HEK293 (cell line): ENCODE data around the gene LSM14B.

Experiments used
- CTCF ChIP-seq: fragments of 450-650 bp; formaldehyde crosslinking; IDR thresholded peaks from 2 replicates; pipeline ENCODE4 v1.5.1; 2016; ENCODE audit warnings: missing biosample characterization, missing genetic modification characterization
- TCF7L2 ChIP-seq: IDR thresholded peaks from 2 replicates; pipeline ENCODE4 v1.6.1; 2011; ENCODE audit warnings: low read depth, mild to moderate bottlenecking, inconsistent platforms, low read length, moderate library complexity, borderline replicate concordance
- ZBTB6 ChIP-seq: fragments of 450-650 bp; formaldehyde crosslinking; IDR thresholded peaks from 2 replicates; pipeline ENCODE4 v1.5.1; 2017; ENCODE audit warnings: missing biosample characterization, missing genetic modification characterization
- ZFP3 ChIP-seq: fragments of 450-650 bp; formaldehyde crosslinking; IDR thresholded peaks from 2 replicates; pipeline ENCODE4 v1.5.1; 2016; ENCODE audit warnings: low read depth, missing biosample characterization, missing genetic modification characterization
- ZNF10 ChIP-seq: fragments of 450-650 bp; formaldehyde crosslinking; IDR thresholded peaks from 2 replicates; pipeline ENCODE4 v1.5.1; 2017; ENCODE audit warnings: missing biosample characterization, missing genetic modification characterization
- ZNF280D ChIP-seq: fragments of 450-650 bp; formaldehyde crosslinking; IDR thresholded peaks from 2 replicates; pipeline ENCODE4 v1.5.1; 2016; ENCODE audit warnings: missing biosample characterization, missing genetic modification characterization
- ZNF354C ChIP-seq: fragments of 450-650 bp; formaldehyde crosslinking; IDR thresholded peaks from 2 replicates; pipeline ENCODE4 v1.5.1; 2016; ENCODE audit warnings: missing biosample characterization, missing genetic modification characterization, low read depth, borderline replicate concordance
- ZNF362 ChIP-seq: fragments of 450-650 bp; formaldehyde crosslinking; IDR thresholded peaks from 2 replicates; pipeline ENCODE4 v1.5.1; 2016; ENCODE audit warnings: missing biosample characterization, missing genetic modification characterization
- ZNF558 ChIP-seq: fragments of 450-650 bp; formaldehyde crosslinking; IDR thresholded peaks from 2 replicates; pipeline ENCODE4 v1.5.1; 2016; ENCODE audit warnings: missing biosample characterization, missing genetic modification characterization
- ZNF580 ChIP-seq: fragments of 450-650 bp; formaldehyde crosslinking; IDR thresholded peaks from 2 replicates; pipeline ENCODE4 v1.5.1; 2016; ENCODE audit warnings: missing biosample characterization, missing genetic modification characterization

GRCh38 chr20:62150310-62150575 lies 28.0 kb downstream of the LSM14B start:
- TF ChIP-seq CTCF (tag by site-specific recombination) (no peak), ZNF280D (no peak), TCF7L2 (no peak), ZNF362 (tag by site-specific recombination) (no peak), ZNF10 (no peak), ZNF558 (tag by site-specific recombination) (no peak), ZFP3 (tag by site-specific recombination) (no peak), ZNF580 (tag by site-specific recombination) (no peak), ZBTB6 (tag by site-specific recombination) (no peak), ZNF354C (no peak)
